Left ventricle myocardium superior (tissue), 1 donor: ENCODE measurements around the gene APOA1. TPM values are rescaled to one million over a fixed set of nuclear protein-coding genes. Genes with fewer than 3 reads are reported as not detected.

Source experiments
- ATAC-seq: fragments of 200-7000 bp; cut with Tn5 transposase; one replicate; pipeline ENCODE4 v1.9.1; 2020; ENCODE audit warnings: mild to moderate bottlenecking, moderate library complexity
- DNase-seq: peaks from one replicate; pipeline ENCODE4 v3.0.0-alpha.2; 2020
- intact Hi-C: fragments of 100-400 bp; cut with micrococcal nuclease; formaldehyde crosslinking; loops from one replicate; pipeline ENCODE4 v1.11.0; 2022
- total RNA-seq: library from RNA; stranded (reverse); fragmentation: NEBNext Ultra II Directional; extraction: Animal tissue kit (Norgen Biotek cat#: 25700); gene quantifications from one replicate; pipeline ENCODE4 v1.2.1, GENCODE V29; 2021
- donor health status: DM: no; HTN: yes; CAD: no; lungs with severe emphysema.

Gene APOA1
- total RNA-seq, 1 donor from 2014 or later, result 9.2 TPM

DNA sequence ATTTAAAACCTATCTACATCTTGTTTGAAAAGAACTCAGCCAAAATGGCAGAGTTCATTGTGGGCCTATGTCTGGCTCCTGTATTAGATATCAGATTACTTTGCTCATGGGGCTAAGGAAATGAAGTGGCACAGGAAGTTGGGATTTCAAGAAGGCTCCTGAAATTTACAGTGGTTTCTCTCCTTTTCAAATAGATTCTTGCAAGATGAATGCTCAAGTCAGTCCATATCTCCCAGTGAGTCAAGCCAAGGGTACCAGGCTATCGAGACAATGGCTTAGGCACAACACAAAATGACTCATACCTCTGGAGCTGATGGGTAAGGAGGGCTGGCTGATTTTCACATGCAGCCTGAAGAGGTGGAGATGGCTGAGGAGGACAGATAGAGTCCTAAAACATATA, 24.1 kb upstream of the APOA1 start:
- ATAC-seq (no peak), DNase-seq (no peak)
- intact Hi-C loops, result no loop called here

DNA sequence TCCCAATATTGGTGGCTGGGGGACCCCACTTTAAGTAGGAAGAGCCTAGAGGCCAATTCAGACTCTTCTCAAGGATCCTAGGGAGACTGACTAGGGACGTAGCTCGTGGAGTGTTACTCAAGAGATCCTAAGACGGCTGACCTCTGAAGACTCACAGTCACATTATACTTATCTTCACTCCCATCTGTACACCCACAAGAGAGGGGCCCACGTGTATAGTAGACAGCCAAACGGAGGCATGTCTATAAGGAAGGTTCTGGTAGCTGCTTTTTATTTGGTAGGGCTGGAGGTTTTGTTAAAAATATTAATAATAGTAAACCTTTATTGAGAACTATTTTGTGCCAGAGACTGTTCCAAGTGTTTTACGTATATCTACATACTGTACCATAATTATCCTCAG, 22.9 kb upstream of the APOA1 start:
- ATAC-seq (no peak), DNase-seq (no peak)
- intact Hi-C loops, result no loop called here

DNA sequence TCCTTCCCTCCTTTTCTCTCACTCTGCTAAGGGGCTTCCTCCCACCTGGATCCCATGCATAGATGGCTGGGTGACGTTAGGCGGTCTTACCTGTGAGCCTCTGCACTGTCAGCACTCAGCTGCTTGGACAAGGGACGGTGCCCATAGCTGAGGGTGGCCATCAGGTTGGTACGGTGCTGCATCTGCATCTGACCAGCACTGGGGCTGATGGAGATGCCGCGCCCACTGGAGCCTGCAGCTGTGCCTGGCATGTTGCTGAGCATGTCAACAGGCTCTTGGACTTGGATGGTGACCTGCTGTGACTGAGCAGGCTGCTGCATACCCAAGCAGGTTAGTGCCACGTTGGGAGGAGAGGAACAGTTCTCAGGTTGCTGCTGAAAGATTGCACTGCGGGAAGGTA, 21.8 kb upstream of the APOA1 start:
- DNase-seq (no peak), ATAC-seq (no peak)
- intact Hi-C loops, result no loop called here

DNA sequence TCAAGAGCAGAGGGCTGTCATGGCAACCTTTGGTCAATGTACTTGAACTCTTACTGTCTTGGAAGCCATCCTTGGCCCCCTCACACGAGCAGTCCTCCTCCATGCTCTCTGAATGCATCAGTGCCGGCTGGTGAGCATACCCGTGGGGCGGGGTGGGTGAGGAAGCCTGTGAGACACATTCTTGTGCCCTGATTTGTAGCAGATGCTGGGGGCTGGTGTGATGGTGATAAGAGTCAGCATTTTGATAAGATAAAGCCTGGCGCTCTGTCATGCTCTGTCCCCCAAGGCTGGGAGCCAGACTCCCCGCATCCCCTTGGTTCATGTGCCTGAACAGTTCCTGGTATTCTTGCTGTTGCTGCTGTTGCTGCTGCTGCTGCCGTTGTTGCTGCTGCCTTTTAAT, 20.5 kb upstream of the APOA1 start:
- intact Hi-C loops, result no loop called here
- DNase-seq, result no peak
- ATAC-seq, result no peak

DNA sequence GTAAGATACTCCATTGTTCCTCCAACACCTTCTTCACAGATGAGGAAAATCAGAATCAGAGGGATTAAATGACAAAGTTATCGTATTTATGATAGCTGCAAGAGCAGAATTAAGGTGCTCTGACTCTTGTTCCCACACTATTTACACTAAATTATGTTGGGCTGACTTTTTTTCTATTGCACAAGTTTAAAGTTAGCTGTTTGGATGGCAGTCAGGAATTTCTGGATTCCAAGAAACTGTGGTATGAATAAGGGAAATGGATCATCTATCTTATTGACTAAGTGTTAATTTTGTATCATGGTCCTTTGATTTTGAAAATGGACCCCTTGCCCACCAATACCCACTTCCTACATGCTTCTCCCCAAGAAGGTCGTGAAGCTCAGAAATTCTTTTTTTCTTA, 19.9 kb upstream of the APOA1 start:
- intact Hi-C loops, result no loop called here
- ATAC-seq (no peak), DNase-seq (no peak)

DNA sequence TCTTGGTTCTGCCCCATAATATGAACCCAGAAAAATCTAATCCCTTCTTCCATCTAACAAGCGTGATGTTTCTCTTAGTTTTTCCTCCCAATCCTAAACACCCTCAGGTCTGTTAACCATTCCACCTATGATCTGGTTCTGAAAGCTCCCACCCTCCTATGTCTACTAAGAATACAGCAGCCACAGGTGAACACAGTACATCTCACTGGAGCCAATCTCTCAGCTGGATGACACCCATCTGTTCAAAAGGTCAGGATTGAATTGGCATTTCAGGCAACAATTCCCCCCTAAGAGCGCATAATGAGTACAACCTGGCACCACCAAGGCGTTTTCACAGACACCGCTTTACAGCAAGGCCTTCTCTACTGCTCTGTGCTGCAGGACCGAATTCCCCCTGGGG, 19.0 kb upstream of the APOA1 start:
- DNase-seq (no peak), ATAC-seq (no peak)
- intact Hi-C loops, result no loop called here

DNA sequence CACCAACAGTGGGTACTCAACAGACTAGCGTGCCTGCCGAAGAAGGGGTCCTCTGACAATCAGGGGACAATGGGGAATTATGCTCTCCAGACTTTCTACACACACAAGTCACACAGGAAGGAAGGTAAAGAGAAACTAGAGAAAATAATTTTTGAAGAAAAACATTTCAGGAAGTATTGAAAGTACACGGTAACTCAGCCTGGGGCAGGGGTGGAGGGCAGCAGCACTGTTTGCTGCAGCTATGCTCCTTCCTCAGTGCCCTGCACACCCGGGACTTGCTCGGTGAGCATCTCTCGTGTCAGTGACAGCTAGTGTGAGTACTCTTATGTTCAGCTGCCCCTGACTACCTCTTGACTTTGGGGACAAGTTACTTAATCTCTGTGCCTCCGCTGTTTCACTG, 18.0 kb upstream of the APOA1 start:
- no peak for ATAC-seq
- intact Hi-C loops, result no loop called here
- no peak for DNase-seq

DNA sequence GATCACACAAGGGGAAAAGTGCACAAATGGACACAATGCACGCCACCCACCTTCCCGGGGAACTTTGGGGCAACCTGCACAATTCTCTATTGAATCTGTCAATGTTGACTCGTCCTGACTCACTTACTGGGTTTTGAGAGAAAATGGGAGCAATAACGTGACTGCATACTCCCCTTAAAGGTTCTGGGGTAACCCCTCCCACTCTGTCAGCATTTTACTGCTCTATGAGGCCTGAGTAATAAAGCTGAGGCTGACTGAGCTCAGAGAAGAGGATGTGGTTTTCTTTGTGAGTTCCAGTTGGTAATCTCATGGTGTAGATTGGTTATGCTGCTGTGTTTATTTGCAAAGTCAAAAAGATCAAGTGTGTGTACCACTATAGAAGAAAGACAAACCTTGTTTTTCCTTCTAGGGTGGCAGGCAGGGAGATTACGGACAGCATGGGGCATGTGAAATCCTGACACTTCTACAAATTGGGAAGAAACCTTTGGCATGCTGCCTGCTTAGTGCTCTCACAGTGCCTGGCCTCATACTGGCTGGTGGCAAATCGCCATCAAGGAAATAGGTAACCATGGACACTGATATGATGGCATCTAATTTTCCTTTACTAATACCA, 16.1 kb upstream of the APOA1 start:
- DNase-seq (no peak), ATAC-seq (peak; percentile 34)
- intact Hi-C loops, result no loop called here

DNA sequence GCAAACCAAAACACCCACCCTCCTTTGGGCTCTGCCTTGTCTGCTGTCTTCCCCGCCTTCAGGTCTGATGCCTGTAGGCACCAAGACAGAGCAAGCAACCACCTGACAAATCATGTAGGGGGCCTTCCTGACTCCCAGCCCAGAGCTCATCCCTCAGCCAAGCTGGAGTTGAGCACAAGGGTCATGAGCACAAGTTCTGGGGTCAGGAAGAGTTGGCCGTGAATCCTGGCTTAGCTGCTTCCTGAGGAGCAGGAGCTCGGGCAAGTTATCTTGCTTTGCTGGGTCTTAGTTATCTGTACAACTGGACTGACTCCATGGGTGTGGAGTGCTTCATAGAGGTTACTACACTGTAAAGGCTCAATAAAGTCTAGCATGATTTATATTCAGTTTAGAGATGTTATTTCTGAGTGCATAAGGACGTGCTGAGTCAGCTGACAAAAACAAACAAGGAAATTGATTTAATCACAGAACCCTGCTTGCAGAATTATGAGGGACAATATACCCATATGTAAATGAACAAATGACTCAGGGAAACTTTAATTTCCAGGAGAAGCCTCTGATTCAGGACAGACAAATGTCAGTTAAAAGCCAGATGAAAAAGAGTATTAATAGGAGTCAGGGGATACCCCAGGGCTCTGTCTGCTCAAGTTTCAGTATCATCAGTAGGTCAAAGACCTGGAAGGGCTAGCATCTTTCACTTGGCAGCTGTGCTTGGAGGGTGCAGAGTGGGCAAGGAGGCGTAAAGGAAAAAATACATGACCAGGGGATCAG, 15.0 kb upstream of the APOA1 start:
- intact Hi-C loops, result no loop called here
- no peak for DNase-seq
- ATAC-seq, result peak; percentile 42

DNA sequence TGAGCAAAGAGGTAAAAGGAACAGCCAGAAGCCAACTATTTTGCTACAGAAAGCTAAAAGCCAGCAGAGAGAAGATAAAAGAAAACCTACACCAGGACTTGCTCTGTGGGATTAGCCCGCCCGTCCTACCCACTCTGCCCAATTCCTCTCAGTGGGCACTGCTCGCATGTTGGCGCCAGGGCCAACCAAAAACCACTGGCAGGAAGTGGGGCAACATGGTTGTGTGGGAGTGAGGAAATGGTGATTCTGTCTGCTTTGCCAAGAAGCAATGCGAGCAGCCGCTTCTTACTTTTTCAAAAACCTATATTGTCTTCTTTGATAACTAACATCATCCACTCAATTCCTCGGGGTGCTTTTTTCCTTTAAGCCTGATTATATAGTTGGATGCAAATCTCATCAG, 14.2 kb upstream of the APOA1 start:
- intact Hi-C loops, result no loop called here
- DNase-seq (no peak), ATAC-seq (no peak)

DNA sequence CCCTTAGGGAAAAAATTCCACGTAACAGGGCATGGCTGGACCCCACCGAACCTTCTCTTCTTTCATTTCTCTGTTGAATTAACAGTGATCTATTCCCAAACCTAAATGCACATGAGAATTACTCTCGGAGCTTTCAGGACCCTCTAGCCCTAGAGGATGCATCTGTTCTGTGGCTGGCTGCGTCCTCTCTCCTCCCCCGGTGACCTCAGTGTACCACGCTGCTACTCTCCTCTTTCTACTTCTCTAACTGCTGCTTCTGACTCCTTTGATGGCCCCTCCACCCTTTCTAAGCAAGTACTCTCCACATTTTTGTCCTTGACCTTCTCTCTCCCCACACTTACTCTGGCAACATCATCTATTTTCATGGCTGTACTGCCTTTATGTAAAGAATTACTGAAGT, 12.1 kb upstream of the APOA1 start:
- no peak for ATAC-seq
- DNase-seq, result no peak
- intact Hi-C loops, result no loop called here

DNA sequence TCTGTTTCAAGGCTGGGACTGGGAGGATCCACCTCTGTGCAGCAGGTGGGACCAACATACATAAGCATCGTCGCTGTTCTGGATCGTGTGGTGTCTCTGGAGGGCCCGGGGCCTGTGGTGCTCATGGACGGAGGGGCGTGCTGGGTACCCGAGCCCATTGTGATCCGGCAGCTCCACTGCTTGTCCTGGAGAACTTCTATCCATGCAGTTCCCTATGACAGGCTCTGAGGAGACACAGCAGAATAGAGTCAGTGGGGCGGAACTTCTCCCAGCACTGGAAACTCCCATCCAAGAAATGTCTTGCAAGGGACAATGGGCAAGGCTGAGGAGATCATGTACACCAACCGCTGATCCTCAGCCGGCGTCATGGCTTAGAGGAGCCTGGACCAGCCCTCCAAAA, 11.6 kb upstream of the APOA1 start:
- DNase-seq, result no peak
- intact Hi-C loops, result no loop called here
- ATAC-seq, result no peak

DNA sequence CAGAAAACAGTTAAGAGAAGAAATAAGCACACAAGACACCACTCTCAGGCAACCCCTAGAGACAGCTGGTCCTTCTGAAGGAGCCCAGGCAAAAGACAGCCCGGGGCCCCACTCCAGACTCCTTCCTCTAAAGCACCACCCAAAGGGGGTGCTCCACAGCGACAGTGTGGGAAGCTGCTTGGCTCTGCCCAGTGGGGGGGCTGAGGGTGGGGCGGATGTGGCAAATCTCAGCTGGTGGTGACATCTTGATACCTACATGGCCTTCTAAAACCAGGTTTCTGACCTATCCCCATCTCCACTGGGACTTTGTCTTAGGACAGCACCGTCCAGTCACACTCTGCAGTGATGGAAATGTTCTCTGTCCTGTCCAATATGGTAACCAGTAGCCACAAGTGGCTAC, 10.2 kb upstream of the APOA1 start:
- intact Hi-C loops, result no loop called here
- no peak for ATAC-seq
- no peak for DNase-seq

DNA sequence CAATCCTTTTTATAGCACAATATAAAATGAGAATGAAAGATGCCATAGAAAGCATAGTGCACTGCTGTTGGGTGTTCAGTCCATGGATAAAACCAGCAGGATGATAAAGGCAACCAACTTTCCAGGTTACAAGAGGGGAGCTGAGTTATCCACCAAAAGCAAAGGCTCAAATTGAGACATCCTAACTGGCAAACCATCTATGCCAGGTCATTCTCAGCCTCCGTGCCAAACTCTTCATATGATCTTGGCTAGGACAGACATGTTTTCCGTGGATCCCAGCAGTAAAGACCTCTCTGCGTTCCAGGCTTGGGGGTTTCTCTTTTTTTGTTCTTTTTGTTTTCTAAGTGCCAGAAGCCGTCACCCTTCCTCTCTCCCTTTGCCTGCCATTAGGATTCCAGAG, 7.3 kb upstream of the APOA1 start:
- no peak for ATAC-seq
- intact Hi-C loops, result no loop called here
- no peak for DNase-seq

DNA sequence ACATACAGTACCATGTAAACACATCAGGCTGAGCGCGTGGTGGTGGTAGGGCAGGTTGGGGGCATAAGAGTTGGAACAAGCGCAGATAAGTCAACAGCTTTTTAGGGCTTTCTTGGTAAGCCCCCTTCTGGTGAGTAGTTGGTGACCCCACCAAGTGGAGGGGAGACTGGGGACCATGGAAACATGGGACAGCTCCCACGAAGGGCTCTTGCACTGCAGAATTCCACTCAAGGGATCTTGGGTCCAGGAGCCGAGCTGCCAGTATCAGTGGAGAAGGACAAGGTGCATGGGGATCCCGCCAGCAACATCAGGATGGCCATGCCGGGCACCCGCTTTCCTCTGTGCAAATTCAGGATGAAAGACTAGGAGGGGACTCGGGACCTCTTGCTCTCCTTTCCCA, 6.2 kb upstream of the APOA1 start:
- ATAC-seq, result no peak
- DNase-seq, result no peak
- intact Hi-C loops, result no loop called here

DNA sequence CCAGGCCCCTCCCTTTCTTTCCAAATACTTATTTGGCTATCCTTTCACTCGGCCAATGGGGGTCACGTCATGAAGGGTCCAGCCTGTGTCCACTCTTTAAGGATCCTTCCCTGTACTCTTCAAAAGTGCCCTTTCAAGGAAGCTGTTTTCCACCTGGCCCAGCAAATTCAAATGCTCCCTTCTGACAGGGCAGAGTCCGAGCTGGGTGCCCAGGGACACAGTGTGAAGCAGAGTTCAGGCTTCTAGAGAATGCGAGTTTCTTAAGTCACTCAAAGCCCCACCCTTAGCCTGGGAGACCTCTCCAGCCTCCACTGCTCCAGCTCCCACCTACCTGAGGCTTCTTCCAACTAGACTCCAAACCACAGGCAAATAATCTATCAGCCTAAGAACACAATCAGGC, 5.5 kb upstream of the APOA1 start:
- intact Hi-C loops, result no loop called here
- ATAC-seq, result no peak
- no peak for DNase-seq

DNA sequence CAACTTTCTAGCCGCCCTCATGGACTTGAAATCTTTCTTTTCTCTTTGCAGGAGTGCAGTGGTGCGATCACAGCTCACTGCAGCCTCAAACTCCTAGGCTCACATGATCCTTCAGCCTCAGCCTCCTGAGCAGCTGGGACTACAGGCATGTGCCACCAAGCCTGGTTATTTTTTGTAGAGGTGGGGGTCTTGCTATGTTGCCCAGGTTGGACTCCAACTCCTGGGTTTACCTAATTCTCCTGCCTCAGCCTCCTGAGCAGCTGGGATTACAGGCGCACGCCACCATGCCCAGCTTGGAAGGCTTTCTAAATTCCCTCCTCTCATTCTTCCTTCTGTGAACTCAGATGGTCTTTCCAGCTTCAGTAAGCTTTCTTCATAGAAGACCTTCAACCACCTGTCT, 4.7 kb upstream of the APOA1 start:
- ATAC-seq (no peak), DNase-seq (no peak)
- intact Hi-C loops, result no loop called here

DNA sequence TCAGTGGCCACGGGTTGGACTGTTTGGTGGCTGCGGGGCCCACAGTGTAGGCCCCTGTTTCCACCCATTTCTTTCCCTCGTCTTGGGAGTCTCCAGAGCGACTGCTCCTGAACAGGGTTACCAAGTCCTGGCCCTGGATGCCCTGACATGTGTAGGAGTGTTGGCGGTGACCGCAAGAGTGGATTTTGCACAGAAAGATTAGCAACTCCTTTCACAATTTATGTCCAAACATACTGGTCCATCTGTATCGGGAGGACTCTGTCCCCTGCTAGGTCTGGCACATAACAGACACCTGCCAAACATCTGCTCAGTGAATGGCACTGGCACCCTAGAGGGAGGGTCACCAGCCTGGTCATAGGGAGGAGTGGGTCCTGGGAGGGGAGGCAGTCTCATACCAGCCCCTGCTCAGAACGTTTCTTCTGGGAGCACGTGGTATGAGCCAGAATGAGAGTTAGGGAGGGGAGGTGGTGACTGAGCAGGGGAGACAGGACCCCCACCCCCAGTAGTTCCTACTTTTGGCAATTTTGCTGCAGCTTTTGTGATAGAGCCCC, 3.4 kb upstream of the APOA1 start:
- intact Hi-C loops, result no loop called here
- no peak for ATAC-seq
- no peak for DNase-seq

DNA sequence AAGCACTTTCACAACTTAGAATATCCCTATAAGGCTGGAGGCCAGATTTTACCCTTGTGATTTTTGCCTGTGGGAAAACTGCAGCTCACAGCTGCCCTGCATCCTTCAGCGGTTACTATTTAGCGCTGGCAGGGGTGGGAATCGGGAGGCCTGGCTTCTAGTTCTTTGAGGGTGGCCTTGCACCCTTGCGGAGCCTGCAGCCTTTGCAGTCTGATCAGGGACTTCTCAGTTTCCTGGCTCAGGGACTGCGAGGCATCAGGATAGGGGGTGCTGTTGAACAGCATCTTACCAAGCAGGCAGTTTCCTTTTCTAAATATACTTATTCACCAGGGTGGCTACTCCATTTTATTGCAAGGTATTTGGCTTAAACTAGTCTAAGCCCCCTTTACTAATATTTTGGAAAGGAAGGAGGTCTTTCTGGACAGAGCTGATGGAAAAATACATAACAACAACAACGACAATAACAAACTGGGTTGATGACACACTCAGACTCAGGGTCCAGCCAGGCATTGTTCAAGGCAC, 2.9 kb upstream of the APOA1 start:
- ATAC-seq (no peak), DNase-seq (no peak)
- intact Hi-C loops, result no loop called here

DNA sequence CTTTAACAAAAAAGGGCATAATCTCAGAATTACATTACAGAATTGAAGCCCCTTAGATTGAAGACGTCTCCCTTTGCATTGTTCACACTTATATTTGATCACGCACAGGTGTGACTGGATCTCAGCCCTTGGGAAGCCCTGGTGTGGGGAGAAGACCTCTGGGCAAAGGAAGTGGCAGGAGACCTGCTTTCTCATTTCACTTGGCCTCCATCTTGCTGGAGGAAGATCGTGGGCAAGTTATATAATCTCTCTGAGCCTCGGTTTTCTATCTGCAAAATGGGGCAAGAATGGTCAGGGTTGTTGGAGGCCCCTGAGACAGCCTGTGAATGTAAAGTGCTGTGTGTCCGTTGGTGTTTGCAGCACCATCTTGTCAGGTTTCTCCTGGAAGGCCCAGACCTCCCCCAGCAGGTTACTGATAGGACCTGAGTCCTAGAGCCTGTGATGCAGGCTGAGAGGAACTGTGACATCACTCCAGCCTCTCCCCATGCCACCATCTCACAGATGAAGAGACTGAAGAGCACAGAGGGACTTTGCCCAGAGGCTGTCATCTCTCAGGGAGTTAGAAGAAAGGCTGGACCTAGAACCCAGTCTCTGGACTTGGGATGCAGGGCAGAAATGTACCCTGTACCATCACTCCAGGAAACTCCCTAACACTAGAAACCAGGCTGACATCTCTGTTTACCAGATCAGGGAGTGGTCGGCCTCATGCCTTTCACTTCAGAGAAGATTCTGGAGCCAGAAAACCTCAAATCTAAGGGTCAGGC, 1.1 kb upstream of the APOA1 start:
- intact Hi-C loops, result no loop called here

More for the DNA sequence above, 1.1 kb upstream of the APOA1 start:
- ATAC-seq, result no peak
- no peak for DNase-seq
